OCI-LY3 (cell line): ENCODE results near the gene HIP1.

Experiments
- EZH2phosphoT487 ChIP-seq: fragments of 200-600 bp; shearing (Covaris generic); IDR thresholded peaks from 2 replicates; pipeline ENCODE4 v1.6.1; 2018; ENCODE audit warnings: antibody characterized with exemption, mixed run types, low read depth
- TF ChIP-seq, protein P1 (sequence below): fragments of 200-600, 300-600 bp; sonication (generic); IDR thresholded peaks from 2 replicates; pipeline ENCODE4 v1.5.1; 2014; ENCODE audit warnings: antibody characterized with exemption, low read length, low read depth

DNA sequence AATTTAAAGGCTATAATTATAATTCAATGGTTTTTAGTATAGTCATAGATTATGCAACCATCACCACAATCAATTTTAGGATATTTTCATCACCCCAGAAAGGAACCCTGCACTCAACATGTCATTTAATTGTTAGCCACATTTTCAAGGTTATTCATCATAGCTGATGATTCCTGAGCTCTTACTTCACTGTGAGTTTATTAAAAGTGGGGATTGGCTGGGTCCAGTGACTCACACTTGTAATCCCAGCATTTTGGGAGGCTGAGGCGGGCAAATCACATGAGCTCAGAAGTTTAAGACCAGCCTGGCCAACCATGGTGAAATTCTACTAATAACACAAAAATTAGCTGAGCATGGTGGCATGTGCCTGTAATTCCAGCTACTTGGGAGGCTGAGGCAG is 32.5 kb upstream of the HIP1 start:
- TF ChIP-seq EZH2phosphoT487 = no peak
- TF ChIP-seq, protein P1, sequence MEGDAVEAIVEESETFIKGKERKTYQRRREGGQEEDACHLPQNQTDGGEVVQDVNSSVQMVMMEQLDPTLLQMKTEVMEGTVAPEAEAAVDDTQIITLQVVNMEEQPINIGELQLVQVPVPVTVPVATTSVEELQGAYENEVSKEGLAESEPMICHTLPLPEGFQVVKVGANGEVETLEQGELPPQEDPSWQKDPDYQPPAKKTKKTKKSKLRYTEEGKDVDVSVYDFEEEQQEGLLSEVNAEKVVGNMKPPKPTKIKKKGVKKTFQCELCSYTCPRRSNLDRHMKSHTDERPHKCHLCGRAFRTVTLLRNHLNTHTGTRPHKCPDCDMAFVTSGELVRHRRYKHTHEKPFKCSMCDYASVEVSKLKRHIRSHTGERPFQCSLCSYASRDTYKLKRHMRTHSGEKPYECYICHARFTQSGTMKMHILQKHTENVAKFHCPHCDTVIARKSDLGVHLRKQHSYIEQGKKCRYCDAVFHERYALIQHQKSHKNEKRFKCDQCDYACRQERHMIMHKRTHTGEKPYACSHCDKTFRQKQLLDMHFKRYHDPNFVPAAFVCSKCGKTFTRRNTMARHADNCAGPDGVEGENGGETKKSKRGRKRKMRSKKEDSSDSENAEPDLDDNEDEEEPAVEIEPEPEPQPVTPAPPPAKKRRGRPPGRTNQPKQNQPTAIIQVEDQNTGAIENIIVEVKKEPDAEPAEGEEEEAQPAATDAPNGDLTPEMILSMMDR = no peak
